SHP77 treated with DMSO at 0.1 percent for 48 hours (cell line): ENCODE measurements around the gene ARSI.

Source experiments
- DNase-seq: peaks from one replicate; lab custom pipeline; 2025; lab: John Stamatoyannopoulos, UW

ARSI gene

DNA sequence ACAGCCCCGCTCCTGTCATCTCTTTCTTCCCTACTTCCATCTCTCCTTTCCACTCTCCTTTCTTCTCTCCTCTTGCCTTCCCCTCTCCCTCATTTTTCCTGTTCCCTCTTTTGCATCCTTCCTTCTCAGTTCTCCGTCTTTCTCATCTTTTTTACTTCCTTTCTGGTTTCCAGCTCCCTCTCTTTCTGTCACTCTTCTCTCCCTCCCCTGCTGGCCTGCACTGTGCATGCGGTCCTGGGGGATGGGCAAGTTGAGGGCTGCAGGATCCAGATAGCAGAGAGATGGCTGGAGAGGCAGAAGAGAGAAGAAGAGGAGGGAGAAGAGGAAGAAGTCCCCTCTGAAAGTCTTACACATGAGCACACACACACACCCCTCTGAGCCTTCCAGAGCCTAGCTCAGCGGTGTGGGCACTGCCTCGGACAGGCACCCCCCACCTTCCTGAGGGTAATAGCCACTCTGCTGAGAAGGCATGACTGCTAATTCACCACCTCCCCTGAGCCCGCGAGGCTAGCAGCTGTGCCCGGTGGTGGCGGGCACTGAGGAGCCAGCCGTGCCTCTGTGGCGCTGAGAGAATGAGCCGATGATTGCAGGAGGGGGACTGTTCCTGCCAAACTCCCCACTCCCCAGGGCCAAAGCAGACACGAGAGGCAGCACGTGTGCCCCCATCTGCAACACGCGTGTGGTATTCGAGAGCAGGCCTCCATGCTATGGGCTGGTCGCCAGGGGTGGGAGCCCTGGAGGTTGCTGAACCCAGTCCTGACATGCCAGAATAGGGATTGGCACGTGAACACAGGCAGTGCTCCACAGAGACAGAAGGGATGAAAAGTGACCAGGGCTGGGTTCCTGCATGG lies 9.4 kb downstream of the ARSI start:
- DNase-seq, result no peak

DNA sequence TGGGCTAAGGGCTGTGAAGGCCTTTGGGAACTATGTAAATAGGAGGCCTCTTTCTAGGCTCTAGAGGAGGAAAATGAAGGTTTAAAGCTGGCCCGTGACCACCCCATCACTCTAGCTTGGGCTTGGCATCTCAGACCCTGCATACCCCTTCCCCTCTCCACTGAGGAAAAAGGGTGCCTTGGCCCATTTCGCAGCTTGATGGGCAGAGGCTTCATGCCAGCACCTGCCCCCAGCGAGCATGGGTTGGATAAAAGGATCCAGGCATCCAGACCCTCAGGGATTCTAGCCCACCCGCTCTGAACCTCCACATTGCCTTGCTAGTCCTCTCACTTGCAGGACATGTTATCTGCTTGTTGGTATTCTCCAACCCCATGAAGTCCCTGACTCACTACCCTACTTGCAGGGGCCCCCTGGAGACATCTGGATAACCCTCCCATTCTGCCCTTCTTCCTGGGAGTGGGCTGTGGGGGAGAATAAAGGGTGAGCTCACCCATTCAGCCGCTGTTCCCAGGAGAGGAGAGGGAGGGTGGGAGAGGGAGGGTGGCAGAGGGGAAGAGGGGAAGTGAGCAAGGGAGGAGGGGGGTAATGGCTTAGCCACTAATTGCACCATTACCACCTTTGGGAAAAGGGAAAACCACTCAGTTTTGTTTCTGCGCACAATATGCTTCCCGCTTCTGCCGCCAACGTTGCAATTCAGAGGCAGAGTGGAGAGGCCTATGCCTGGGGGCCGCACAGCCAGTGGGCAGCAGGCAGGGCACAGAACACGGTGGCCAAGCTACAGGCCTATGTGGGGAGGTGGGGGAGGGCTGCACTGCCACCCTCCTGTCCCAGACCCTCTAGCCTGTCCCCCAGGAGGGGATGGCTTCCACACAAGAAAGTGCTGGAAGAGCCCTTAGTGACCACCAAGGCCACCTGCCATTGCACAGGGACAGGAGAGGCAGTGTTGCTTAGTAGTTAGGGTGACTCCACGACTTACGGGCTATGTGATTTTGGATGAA lies 11.0 kb downstream of the ARSI start:
- no peak for DNase-seq

GRCh38 chr5:150289551-150290390 lies 12.9 kb downstream of the ARSI start, which contains the start of gene CAMK2A:
Gene CAMK2A (minus strand): TSS chr5:150289773. CDS start chr5:150289625, 148 bp downstream.
- no peak for DNase-seq

DNA sequence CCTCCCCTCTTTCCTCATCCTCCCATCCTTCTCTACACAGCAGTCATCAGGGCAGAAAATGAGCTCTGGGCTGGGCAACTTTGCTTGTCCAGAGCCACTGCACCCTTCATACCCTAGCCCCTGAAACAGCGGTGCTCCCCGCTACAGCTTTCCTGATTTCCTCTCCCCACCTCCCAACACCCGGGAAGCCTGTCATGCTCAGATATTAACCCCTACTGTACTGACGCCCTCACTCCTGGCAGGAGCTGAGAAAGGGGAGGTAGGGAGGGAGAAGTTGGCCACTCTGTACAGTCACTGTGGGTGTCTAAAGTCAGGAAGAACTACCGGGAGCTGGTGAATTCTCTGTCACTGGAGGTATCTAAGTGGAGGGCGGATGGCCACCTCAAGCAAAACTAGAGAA lies 13.9 kb downstream of the ARSI start:
- DNase-seq, result no peak

- no peak for DNase-seq
Measured at GRCh38 chr5:150288361-150288760, 14.3 kb downstream of the ARSI start.

DNA sequence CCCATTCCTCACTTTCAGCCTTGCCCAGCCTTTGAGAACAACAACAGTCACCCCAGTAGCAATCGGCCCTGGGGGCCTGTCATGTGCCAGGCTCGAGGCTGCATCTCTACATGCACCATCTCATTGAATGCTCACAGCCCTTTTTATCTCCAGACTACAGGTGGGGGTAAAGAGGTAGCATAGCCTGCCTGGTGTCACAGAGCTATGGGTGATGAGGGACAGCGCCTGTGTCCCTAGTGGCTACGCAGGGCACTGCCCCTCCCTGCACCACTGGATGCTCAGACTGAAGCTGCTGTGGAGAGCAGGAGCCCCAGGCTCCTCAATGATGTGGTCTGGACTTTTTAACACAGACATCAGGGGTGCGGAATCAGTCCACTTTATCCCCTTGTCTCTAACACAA lies 15.9 kb downstream of the ARSI start:
- no peak for DNase-seq

- no peak for DNase-seq
Measured at GRCh38 chr5:150285114-150285513, 17.6 kb downstream of the ARSI start.

DNA sequence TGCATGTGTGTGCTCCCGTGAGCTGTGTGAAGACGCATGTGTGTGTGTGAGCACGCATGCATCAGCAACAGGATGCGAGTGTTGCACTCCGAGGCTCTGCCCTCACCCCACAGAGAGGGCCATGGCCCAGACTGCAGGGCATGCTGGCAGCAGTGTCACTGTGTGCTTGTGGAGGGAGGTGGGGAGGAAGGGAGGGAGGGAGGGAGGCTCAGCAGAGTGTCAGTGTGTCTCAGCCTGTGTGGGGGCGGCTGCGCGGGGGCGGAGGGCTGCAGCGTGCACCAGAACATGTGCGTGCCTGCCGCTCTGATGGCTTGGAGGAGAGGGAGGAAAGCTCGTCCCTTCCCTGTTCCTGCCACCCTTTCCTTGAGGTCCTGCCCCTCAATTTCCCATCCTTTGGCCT lies 18.4 kb downstream of the ARSI start:
- no peak for DNase-seq

GRCh38 chr5:150283904-150284303 lies 18.8 kb downstream of the ARSI start:
- DNase-seq, result no peak

DNA sequence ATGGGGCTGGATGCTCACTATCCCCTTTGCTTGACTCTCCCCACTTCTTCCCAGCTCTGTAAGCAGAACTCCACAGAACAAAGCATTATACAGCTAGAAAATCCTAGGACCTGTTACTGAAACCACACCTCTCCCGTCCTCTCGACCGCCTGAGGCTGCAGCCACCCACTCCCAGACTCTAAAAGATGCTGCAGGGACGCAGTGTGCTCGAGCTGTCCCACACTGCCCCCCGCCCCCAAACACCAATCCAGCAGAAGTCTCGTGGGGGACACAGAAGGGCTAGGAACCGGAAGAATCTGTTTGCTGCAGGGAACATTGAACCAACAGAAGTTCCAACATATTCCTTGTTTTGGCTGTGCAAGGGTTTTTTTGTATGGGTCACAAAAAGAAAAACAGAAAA lies 20.7 kb downstream of the ARSI start:
- no peak for DNase-seq

DNA sequence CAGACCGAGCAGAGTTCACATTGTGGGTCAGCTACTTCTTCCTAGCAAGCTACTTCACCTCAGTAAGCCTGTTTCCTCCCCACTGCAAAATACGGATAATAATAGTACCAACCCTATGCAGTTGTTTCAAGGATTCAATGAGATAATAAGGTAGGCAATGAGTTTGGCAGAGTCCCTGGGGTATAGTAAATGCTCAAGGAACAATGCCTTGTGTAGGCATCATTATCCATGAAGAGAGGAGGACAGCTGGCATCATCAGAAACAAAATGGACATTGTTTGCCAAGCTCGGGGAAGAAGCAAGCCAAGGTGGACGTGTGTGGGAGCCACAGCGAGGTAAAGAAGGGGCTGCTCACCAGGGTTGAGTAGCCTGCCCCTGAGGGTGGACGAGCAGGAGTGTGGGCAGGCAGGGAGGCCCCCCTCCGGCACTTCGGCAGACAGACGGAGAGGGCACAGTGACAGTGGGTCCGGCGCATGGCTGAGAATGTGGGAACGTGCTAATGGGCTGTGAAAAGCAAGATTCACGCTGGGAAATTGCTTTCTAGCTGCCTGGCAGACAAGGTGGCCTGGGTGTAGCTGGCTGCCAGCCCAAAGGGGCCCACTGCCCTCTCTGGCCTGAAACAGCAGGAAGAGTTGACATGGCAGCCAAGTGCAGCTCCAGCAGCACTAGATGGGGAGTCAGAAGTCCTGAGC lies 23.2 kb downstream of the ARSI start:
- DNase-seq, result no peak

- no peak for DNase-seq
Measured at GRCh38 chr5:150278916-150279315, 23.8 kb downstream of the ARSI start.

- DNase-seq, result no peak
Measured at GRCh38 chr5:150278046-150278730, 24.5 kb downstream of the ARSI start.

- DNase-seq, result no peak
Measured at GRCh38 chr5:150277043-150277442, 25.7 kb downstream of the ARSI start.

DNA sequence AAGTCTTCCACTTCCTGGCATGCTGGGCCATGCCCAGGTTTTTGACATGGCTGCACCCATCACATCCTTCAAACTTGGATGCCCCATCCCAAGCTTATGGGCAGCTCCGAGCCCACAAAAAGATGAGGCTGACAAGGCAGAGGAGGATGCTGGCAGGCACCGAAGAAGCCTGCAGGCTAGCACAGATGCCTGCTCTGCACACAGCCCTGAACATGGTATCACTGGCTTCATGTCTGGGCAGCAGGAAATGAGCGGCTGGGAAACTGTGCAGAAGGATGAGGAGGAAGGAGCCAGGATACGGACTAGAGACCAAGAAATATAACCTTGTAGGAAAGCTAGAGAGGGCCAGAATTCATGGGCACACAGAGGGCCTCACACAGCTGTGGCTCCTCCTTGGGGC lies 27.9 kb downstream of the ARSI start:
- no peak for DNase-seq

- DNase-seq, result no peak
Measured at GRCh38 chr5:150272531-150272930, 30.2 kb downstream of the ARSI start.

DNA sequence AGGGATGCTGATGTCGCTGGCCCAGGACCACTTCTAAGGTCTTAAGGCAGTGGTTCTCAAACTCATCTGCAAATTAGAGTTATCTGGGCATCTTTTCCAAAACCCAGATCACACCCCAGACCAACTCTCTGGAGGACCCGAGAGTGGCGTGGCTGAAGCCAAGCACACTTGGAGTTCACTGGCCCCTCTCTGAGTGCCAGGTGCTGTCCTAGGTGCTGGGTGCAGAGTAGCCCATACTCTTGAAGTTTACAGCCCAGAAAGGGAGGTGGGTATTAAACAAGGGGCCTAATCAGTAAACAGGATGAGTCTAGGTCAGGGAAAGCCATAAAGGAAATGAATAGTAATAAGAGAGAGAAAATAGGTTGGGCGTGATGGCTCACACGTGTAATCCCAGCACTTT lies 30.8 kb downstream of the ARSI start:
- DNase-seq, result no peak

GRCh38 chr5:150271296-150271692 lies 31.4 kb downstream of the ARSI start:
- no peak for DNase-seq

- no peak for DNase-seq
Measured at GRCh38 chr5:150270541-150271295, 32.0 kb downstream of the ARSI start.

GRCh38 chr5:150266871-150267291 lies 35.8 kb downstream of the ARSI start:
- DNase-seq, result no peak
